ENCODE measurements around the gene MAT1A.

MAT1A gene

GRCh38 chr10:80274396-80275134, 14.9 kb downstream of the MAT1A start:
- no peak for TF ChIP-seq CTCF (IDR thresholded peaks at IDR 0.05; ENCODE audit: insufficient read depth, low read depth, low read length, missing control alignments)
- no peak for DNase-seq (ENCODE audit: low read depth)
- no peak overlapping the region for H3K4me3 ChIP-seq (ENCODE audit: low read length)

- H3K4me3 ChIP-seq (ENCODE audit: low read length) = no peak overlapping the region
- DNase-seq (ENCODE audit: low read depth) = no peak
- TF ChIP-seq CTCF (IDR thresholded peaks at IDR 0.05; ENCODE audit: insufficient read depth, low read depth, low read length, missing control alignments) = no peak
These were observed 15.8 kb downstream of the MAT1A start for GRCh38 chr10:80273523-80274170.

- H3K4me3 ChIP-seq (ENCODE audit: low read length) = no peak overlapping the region
- TF ChIP-seq CTCF (IDR thresholded peaks at IDR 0.05; ENCODE audit: insufficient read depth, low read depth, low read length, missing control alignments) = no peak
- DNase-seq (ENCODE audit: low read depth) = no peak
These were observed 16.5 kb downstream of the MAT1A start for GRCh38 chr10:80272793-80273522.

- TF ChIP-seq CTCF (IDR thresholded peaks at IDR 0.05; ENCODE audit: insufficient read depth, low read depth, low read length, missing control alignments) = no peak
- no peak for DNase-seq (ENCODE audit: low read depth)
- no peak overlapping the region for H3K4me3 ChIP-seq (ENCODE audit: low read length)
These were observed 18.0 kb downstream of the MAT1A start for GRCh38 chr10:80271416-80271815.

- no peak for DNase-seq (ENCODE audit: low read depth)
- no peak overlapping the region for H3K4me3 ChIP-seq (ENCODE audit: low read length)
- TF ChIP-seq CTCF (IDR thresholded peaks at IDR 0.05; ENCODE audit: insufficient read depth, low read depth, low read length, missing control alignments) = no peak
These were observed 18.6 kb downstream of the MAT1A start for GRCh38 chr10:80270887-80271286.

GRCh38 chr10:80268938-80269588, 20.4 kb downstream of the MAT1A start:
- TF ChIP-seq CTCF (IDR thresholded peaks at IDR 0.05; ENCODE audit: insufficient read depth, low read depth, low read length, missing control alignments) = no peak
- no peak overlapping the region for H3K4me3 ChIP-seq (ENCODE audit: low read length)
- no peak for DNase-seq (ENCODE audit: low read depth)

Data from epithelial cell of esophagus (primary cell).